ENCODE data around the gene DOP1B.
"Not testable (repeated sequence)": the region's sequence is repeated elsewhere in the genome, so short reads cannot be mapped to it uniquely, and the experiment has no call there.

The DOP1B gene

DNA sequence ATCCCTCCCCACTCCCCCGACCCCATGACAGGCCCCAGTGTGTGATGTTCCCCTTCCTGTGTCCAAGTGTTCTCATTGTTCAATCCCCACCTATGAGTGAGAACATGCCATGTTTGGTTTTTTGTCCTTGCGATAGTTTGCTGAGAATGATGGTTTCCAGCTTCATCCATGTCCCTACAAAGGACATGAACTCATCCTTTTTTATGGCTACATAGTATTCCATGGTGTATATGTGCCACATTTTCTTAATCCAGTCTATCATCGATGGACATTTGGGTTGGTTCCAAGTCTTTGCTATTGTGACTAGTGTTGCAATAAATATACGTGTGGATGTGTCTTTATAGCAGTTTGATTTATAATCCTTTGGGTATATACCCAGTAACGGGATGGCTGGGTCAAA lies 43.0 kb downstream of the DOP1B start:
- H3K9me3 ChIP-seq (ENCODE audit: control insufficient read depth, insufficient read depth, low read length); H3K9ac ChIP-seq (ENCODE audit: low read depth, low read length); H3K4me3 ChIP-seq (ENCODE audit: low read depth, low read length); H3K36me3 ChIP-seq (ENCODE audit: control insufficient read depth, insufficient read depth, low read length); H3K4me1 ChIP-seq (ENCODE audit: control insufficient read depth, insufficient read depth, low read length); H3K27me3 ChIP-seq (ENCODE audit: control insufficient read depth, insufficient read depth, low read length): not testable (repeated sequence)

DNA sequence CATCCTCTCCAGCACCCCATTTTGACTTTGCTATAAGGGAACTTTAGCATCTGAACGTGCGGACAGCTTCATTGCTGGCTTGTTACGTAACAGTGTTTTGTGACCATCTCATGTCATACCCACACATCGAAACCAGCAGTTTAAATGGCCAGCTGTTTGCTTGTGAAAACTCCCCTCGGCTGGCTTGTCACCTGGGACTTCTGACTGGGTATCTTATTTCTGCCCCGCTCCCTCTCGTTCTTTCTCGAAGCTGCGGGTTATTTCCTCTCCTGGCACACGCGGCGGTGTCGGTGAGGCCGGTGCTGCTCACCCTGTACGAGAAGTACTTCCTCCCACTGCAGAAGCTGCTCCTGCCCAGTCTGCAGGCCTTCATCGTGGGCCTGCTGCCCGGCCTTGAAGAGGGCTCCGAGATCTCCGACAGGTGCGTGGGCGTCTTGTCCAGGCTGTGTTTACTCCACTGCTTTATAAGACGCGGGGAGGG lies 43.5 kb downstream of the DOP1B start:
- Histone ChIP-seq H3K36me3 (ENCODE audit: control insufficient read depth, insufficient read depth, low read length) (no peaks in the 10 kb centered on the region), H3K27me3 (ENCODE audit: control insufficient read depth, insufficient read depth, low read length) (no peaks in the 10 kb centered on the region), H3K9ac (ENCODE audit: low read depth, low read length) (no peak overlapping the region), H3K4me1 (ENCODE audit: control insufficient read depth, insufficient read depth, low read length) (no peaks in the 10 kb centered on the region), H3K9me3 (ENCODE audit: control insufficient read depth, insufficient read depth, low read length) (no peaks in the 10 kb centered on the region), H3K4me3 (ENCODE audit: low read depth, low read length) (no peak overlapping the region)

DNA sequence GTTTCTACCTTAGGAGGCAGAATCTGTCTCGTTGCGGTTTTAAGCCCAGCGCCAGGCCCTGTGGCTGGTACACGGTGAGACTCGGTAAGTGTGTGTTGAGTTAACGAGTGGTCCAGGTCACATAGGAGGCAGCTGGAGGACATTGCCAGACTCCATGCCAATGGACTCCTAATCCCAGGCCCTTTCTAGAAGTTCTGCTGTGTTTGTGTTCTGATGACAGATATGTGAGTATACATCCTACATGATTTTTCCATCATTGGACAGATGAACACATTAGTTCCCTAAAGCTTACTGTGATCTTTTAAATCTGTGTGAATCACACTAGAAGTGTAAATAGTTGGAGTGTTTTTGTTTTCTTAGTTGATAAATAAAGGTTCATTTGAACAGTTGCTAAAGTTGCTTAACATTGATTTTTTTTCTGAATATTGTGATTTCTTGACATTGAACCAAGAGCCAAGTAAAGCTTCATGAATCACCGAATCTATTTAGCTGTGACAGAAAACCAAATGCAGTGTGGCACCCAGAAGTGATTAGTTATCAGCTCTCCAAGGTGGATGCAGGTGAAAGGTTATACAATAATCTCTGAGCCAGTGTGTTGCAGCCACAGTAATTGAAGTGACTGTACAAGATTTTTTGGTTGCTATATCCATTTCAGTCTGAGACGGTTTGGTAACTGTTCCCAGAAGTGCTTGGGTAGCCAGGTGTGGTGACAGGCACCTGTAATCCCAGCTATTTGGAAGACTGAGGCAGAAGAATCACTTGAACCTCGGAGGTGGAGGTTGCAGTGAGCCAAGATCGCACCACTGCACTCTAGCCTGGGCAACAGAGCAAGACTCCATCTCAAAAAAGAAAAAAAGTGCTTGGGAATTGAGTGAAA lies 46.3 kb downstream of the DOP1B start:
- Histone ChIP-seq H3K4me3 (ENCODE audit: low read depth, low read length) (no peak overlapping the region), H3K9ac (ENCODE audit: low read depth, low read length) (no peak overlapping the region), H3K9me3 (ENCODE audit: control insufficient read depth, insufficient read depth, low read length) (no peaks in the 10 kb centered on the region), H3K36me3 (ENCODE audit: control insufficient read depth, insufficient read depth, low read length) (no peaks in the 10 kb centered on the region), H3K4me1 (ENCODE audit: control insufficient read depth, insufficient read depth, low read length) (no peaks in the 10 kb centered on the region), H3K27me3 (ENCODE audit: control insufficient read depth, insufficient read depth, low read length) (no peaks in the 10 kb centered on the region)

DNA sequence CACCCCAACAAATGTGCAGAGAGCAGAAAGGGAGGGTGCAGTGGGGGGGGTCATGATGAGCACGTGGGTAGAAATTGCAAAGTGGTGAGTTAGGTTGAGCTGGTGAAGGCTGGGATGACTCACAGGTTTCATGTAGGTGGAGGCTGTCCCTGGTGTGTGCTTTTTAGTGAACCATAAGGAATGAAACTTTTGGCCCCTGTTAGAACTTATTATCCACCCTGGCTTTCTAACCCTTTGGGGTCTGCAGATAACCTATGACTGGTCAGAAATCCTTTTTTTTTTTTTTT lies 46.9 kb downstream of the DOP1B start:
- Histone ChIP-seq H3K36me3 (ENCODE audit: control insufficient read depth, insufficient read depth, low read length) (no peaks in the 10 kb centered on the region), H3K4me3 (ENCODE audit: low read depth, low read length) (no peak overlapping the region), H3K9me3 (ENCODE audit: control insufficient read depth, insufficient read depth, low read length) (no peaks in the 10 kb centered on the region), H3K9ac (ENCODE audit: low read depth, low read length) (no peak overlapping the region), H3K27me3 (ENCODE audit: control insufficient read depth, insufficient read depth, low read length) (no peaks in the 10 kb centered on the region), H3K4me1 (ENCODE audit: control insufficient read depth, insufficient read depth, low read length) (no peaks in the 10 kb centered on the region)

DNA sequence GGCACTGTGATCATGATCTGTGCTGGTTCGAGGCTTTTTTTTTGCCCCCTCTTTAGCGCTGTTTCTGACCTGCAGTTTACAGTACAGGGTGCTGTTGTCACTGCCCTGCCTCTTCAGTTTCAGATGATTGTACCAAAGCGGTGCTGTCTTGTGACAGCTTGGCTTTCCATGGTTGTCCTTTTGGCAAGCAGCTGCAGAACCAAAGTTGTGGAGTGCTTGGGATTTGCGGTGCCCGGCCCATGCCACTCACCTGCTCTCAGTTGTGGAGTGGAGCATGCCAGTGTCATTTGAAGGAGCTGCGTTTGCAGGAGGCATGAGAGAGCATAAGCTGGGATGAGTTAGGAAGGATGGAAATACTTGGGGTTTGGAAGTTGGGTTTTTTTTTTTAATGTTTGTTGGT lies 48.4 kb downstream of the DOP1B start:
- Histone ChIP-seq H3K36me3 (ENCODE audit: control insufficient read depth, insufficient read depth, low read length) (no peaks in the 10 kb centered on the region), H3K9me3 (ENCODE audit: control insufficient read depth, insufficient read depth, low read length) (no peaks in the 10 kb centered on the region), H3K9ac (ENCODE audit: low read depth, low read length) (no peak overlapping the region), H3K4me3 (ENCODE audit: low read depth, low read length) (no peak overlapping the region), H3K27me3 (ENCODE audit: control insufficient read depth, insufficient read depth, low read length) (no peaks in the 10 kb centered on the region), H3K4me1 (ENCODE audit: control insufficient read depth, insufficient read depth, low read length) (no peaks in the 10 kb centered on the region)

DNA sequence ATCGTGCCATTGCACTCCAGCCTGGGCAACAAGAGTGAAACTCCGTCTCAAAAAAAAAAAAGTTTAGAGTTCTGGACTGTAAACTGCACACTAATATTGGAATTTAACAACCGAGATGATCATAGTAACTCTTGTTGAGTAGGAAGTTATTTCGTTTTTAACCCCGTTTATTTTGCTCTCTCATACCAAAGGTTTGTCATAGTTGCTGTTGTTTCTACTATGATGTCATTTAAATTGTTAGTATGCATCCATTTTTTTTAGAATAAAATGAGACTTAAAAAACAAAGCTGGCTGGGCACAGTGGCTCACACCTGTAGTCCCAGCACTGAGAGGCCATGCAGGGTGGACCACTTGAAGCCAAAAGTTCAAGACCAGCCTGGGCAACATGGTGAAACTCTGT lies 49.3 kb downstream of the DOP1B start:
- no peaks in the 10 kb centered on the region for H3K27me3 ChIP-seq (ENCODE audit: control insufficient read depth, insufficient read depth, low read length)
- no peak overlapping the region for H3K4me3 ChIP-seq (ENCODE audit: low read depth, low read length)
- H3K36me3 ChIP-seq (ENCODE audit: control insufficient read depth, insufficient read depth, low read length): no peaks in the 10 kb centered on the region
- H3K9ac ChIP-seq (ENCODE audit: low read depth, low read length): no peak overlapping the region
- no peaks in the 10 kb centered on the region for H3K4me1 ChIP-seq (ENCODE audit: control insufficient read depth, insufficient read depth, low read length)
- H3K9me3 ChIP-seq (ENCODE audit: control insufficient read depth, insufficient read depth, low read length): no peaks in the 10 kb centered on the region
